Muscle layer of colon (tissue), 2 donors: ENCODE results near the gene YJU2.

Source experiments
- H3K27ac ChIP-seq: one replicate; pipeline ENCODE4 v1.7.0; 2013; ENCODE audit warnings: low read depth, mild to moderate bottlenecking, low read length, moderate library complexity
- H3K27me3 ChIP-seq, 2 donors: one replicate each; pipeline ENCODE4 v1.7.0; 2013; ENCODE audit warnings: low read length in 2 of 2, mild to moderate bottlenecking in 2 of 2; ENCODE audit not compliant: insufficient read depth in 2 of 2, control insufficient read depth in 1 of 2
- H3K36me3 ChIP-seq: one replicate; pipeline ENCODE4 v1.7.0; 2013; ENCODE audit warnings: mild to moderate bottlenecking, low read length; ENCODE audit not compliant: insufficient read depth
- H3K4me1 ChIP-seq: one replicate; pipeline ENCODE4 v1.7.0; 2013; ENCODE audit warnings: mild to moderate bottlenecking, low read length; ENCODE audit not compliant: insufficient read depth
- H3K4me3 ChIP-seq, 2 donors: one replicate each; pipeline ENCODE4 v1.7.0; 2013; ENCODE audit warnings: low read length in 2 of 2, low read depth in 1 of 2, mild to moderate bottlenecking in 1 of 2, moderate library complexity in 1 of 2
- H3K9ac ChIP-seq: one replicate; pipeline ENCODE4 v1.7.0; 2013; ENCODE audit warnings: low read length
- H3K9me3 ChIP-seq: one replicate; pipeline ENCODE4 v1.7.0; 2013; ENCODE audit warnings: mild to moderate bottlenecking, low read length
- donor health status: abdominal sarcoma.
- donor health status: Adenocarcinoma of cecum.

Gene YJU2

GRCh38 chr19:4246767-4247593 is at the start of gene YJU2:
TSS of gene YJU2 (plus strand) at chr19:4247080. CDS start at chr19:4247147, 67 bp downstream.
- H3K4me1 ChIP-seq, result peaks cover 11% of the 10 kb centered on the region
- peak within 1 kb of the TSS; percentile 57 for H3K9ac ChIP-seq
- H3K27me3 ChIP-seq, result no peaks in the 10 kb centered on the region
- H3K4me3 ChIP-seq, result peak within 1 kb of the TSS; percentile 62 to 73
- H3K27ac ChIP-seq, result peak within 1 kb of the TSS; percentile 81
- peaks cover 22% of the 10 kb centered on the region for H3K36me3 ChIP-seq
- no peaks in the 10 kb centered on the region for H3K9me3 ChIP-seq

- no peak overlapping the region for H3K9ac ChIP-seq
- H3K36me3 ChIP-seq, result no peaks in the 10 kb centered on the region
- H3K4me1 ChIP-seq, result no peaks in the 10 kb centered on the region
- no peaks in the 10 kb centered on the region for H3K9me3 ChIP-seq
- no peak overlapping the region for H3K27ac ChIP-seq
- peaks cover 34 to 59% of the 10 kb centered on the region in 2 donors for H3K27me3 ChIP-seq
- no peak overlapping the region for H3K4me3 ChIP-seq
Observed at GRCh38 chr19:4197228-4197624, 49.7 kb upstream of the YJU2 start.

GRCh38 chr19:4197625-4198466 is 49.0 kb upstream of the YJU2 start:
- Histone ChIP-seq H3K9me3 (no peaks in the 10 kb centered on the region), H3K36me3 (no peaks in the 10 kb centered on the region), H3K9ac (no peak overlapping the region), H3K4me1 (no peaks in the 10 kb centered on the region), H3K4me3 (no peak overlapping the region), H3K27ac (no peak overlapping the region), H3K27me3 (peaks cover 34 to 59% of the 10 kb centered on the region in 2 donors)

GRCh38 chr19:4198467-4199126 is 48.3 kb upstream of the YJU2 start:
- no peaks in the 10 kb centered on the region for H3K9me3 ChIP-seq
- no peak overlapping the region for H3K4me3 ChIP-seq
- H3K36me3 ChIP-seq, result no peaks in the 10 kb centered on the region
- H3K27me3 ChIP-seq, result peaks cover 34 to 59% of the 10 kb centered on the region in 2 donors
- H3K9ac ChIP-seq, result no peak overlapping the region
- no peak overlapping the region for H3K27ac ChIP-seq
- no peaks in the 10 kb centered on the region for H3K4me1 ChIP-seq

GRCh38 chr19:4199699-4200293 is 47.1 kb upstream of the YJU2 start:
- H3K9me3 ChIP-seq, result no peaks in the 10 kb centered on the region
- H3K4me1 ChIP-seq, result no peaks in the 10 kb centered on the region
- H3K36me3 ChIP-seq, result no peaks in the 10 kb centered on the region
- no peak overlapping the region for H3K9ac ChIP-seq
- H3K4me3 ChIP-seq, result no peak overlapping the region
- H3K27me3 ChIP-seq, result peaks cover 29 to 49% of the 10 kb centered on the region in 2 donors
- H3K27ac ChIP-seq, result no peak overlapping the region

DNA sequence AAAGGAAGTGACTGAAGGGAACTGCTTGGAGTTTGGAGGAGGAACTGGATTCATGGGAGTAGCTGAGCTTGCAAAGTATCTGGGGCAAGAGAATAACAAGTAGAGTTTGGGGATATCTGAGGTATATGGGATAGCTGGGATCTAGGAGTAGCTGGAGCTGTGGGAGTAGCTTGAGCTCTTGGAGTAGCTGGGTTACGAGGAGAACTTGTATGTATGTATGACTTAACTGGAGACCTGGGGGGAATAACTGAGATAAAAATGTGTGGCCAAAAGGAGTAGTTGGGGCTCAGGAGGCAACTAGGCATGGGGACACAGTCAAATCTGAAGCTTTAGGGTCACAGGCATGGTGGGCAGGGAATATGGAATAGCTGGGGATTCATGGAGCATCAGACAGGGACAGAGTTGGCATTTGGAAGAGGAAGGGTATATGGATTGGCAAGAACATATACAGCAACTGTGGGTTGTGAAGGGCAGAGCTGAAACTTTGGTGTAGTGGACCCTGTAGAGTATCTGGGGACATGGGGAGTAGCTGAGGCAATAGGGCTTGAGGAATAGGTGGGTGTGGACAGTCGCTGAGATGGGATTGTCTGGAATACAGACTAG is 45.8 kb upstream of the YJU2 start:
- Histone ChIP-seq H3K27me3 (peaks cover 20 to 37% of the 10 kb centered on the region in 2 donors), H3K36me3 (no peaks in the 10 kb centered on the region), H3K4me3 (no peak overlapping the region), H3K4me1 (no peaks in the 10 kb centered on the region), H3K27ac (no peak overlapping the region), H3K9ac (no peak overlapping the region), H3K9me3 (no peaks in the 10 kb centered on the region)

DNA sequence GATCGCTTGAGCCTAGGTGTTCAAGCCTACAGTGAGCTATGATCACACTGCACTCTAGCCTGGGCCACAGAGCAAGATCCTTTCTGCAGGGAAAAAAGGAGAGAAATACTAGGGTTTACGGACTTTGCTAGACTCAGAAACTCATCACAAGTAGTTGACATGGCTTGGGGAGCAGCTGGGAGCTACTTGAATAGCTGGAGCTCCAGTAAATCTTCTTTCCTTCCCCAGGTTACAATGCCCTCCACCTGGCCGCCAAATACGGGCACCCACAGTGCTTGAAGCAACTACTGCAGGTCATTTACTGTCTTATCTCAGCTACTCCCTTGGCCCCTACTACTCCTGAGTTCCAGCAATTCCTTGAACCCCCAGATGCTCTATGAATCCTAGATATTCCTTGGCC is 45.1 kb upstream of the YJU2 start:
- Histone ChIP-seq H3K27ac (no peak overlapping the region), H3K4me1 (no peaks in the 10 kb centered on the region), H3K9me3 (no peaks in the 10 kb centered on the region), H3K27me3 (peaks cover 12 to 29% of the 10 kb centered on the region in 2 donors), H3K4me3 (no peak overlapping the region), H3K36me3 (no peaks in the 10 kb centered on the region), H3K9ac (no peak overlapping the region)

DNA sequence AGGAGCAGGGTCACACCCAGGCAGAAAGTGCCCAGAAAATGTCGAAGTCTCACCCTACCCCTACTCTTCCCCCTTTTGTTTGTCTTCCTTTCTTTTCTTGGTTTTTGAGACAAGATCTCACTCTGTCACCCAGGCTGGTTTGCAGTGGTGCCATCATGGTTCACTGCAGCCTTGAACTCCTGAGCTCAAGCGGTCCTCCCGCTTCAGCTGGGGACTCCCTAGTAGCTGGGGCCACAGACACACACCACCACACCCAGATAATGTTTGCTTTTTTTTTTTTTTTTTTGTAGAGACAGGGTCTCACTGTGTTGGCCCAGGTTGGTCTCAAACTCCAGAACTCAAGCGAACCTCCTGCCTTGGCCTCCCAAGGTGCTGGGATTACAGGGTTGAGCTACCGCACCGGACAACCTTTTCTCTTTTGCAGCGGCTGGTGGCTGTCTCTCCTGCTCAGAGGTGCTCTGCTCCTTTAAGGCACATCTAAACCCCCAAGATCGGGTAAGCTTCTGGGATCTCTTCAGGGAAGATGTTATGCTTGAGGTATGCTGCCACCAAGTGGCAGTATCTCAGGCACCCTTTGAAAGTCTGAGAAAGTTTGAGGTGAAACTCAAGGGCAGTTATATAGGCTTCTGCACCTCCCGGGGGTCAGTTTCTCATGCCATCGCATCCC is 39.9 kb upstream of the YJU2 start:
- H3K27me3 ChIP-seq, result peaks cover 0 to 19% of the 10 kb centered on the region in 2 donors
- H3K4me1 ChIP-seq, result no peaks in the 10 kb centered on the region
- H3K9ac ChIP-seq, result no peak overlapping the region
- H3K4me3 ChIP-seq, result no peak overlapping the region
- no peaks in the 10 kb centered on the region for H3K36me3 ChIP-seq
- no peaks in the 10 kb centered on the region for H3K9me3 ChIP-seq
- no peak overlapping the region for H3K27ac ChIP-seq

DNA sequence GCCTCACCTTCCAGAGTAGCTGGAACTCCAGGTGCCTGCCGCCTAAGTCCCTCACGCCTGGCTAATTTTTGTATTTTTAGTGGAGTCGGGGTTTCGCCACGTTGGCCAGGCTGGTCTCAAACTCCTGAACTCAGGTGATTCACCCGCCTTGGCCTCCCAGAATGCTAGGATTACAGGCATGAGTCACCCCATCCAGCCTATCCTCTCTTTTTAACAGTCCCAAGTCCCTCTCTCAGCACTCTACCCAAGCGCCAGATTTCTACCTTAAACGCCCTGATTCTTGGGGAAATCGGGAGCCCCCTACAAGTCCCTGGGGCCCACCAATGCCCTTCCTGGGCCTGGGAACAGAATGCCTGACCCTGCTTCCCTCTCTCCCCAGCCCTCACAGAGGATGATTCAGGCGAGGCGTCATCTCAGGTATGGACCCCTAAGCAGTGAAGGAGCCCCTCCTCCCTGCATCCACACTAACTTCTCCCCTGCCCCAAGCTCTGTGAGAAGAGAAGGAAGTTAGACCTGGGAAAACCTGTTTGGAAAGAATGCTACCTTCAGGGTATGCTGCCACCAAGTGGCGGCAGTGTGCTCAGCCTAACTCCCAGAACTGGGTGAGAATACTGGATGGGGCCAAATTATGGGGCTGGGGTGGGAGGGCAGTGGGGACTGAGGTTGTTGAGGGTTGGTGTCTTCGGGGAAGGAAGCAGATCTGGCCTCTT is 38.3 kb upstream of the YJU2 start:
- Histone ChIP-seq H3K36me3 (no peaks in the 10 kb centered on the region), H3K4me1 (no peaks in the 10 kb centered on the region), H3K27ac (no peak overlapping the region), H3K9ac (no peak overlapping the region), H3K9me3 (no peaks in the 10 kb centered on the region), H3K4me3 (no peak overlapping the region), H3K27me3 (peaks cover 0 to 19% of the 10 kb centered on the region in 2 donors)

- Histone ChIP-seq H3K27ac (no peak overlapping the region), H3K9me3 (no peaks in the 10 kb centered on the region), H3K4me1 (no peaks in the 10 kb centered on the region), H3K9ac (no peak overlapping the region), H3K4me3 (no peak overlapping the region), H3K36me3 (no peaks in the 10 kb centered on the region), H3K27me3 (peaks cover 0 to 19% of the 10 kb centered on the region in 2 donors)
Observed at GRCh38 chr19:4210166-4210731, 36.6 kb upstream of the YJU2 start.
